ENCODE data around the gene TES. TPM values are rescaled to one million over a fixed set of nuclear protein-coding genes. Genes with fewer than 3 reads are reported as not detected.
A peak's percentile ranks its signal among the peaks of the same experiment; 100 is the strongest.

TES gene, protein sequence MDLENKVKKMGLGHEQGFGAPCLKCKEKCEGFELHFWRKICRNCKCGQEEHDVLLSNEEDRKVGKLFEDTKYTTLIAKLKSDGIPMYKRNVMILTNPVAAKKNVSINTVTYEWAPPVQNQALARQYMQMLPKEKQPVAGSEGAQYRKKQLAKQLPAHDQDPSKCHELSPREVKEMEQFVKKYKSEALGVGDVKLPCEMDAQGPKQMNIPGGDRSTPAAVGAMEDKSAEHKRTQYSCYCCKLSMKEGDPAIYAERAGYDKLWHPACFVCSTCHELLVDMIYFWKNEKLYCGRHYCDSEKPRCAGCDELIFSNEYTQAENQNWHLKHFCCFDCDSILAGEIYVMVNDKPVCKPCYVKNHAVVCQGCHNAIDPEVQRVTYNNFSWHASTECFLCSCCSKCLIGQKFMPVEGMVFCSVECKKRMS
- total RNA-seq = 10 to 100 TPM; 74.0 to 76.4 TPM

DNA sequence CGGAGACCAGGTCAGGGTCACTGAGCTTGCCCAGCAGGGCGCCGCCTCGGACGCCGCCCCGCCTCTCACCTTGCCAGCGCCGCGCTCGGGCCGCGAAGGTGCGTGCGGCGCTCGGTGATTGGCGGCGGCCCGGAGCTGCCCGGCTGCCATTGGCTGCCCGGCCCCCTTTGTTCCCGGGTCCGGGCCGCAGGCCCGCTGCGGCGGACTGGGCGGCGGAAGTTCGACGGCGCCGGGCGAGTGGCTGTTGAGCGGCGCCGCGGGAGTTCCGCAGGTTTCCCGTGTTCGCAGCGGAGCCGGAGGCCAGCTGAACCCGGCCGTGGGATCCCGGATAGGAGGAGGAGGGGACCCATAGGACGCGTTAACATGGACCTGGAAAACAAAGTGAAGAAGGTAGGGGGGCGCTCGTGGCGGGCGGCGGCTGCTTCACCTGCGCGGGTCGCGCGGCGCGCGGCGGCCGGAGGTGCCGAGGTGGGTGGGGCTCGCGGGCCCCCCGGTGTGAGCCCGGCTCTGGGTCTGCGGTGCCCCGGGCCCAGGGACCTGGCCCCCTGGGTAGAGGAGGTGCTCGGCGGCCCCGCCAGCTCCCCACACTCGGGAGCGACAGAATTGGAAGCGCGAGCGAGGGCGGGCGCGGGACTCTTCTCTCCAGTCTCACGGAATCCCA lies at the start of gene TES:
TSS of gene TES (plus strand) at position 195 of the 661 bp plus-strand sequence. CDS start at position 364, 169 bp downstream.
- H3K27me3 Mint-ChIP-seq (ENCODE audit: low read depth) = no peaks in the 10 kb centered on the region
- H3K27ac Mint-ChIP-seq = peak within 1 kb of the TSS; percentile 97
- peaks cover 2% of the 10 kb centered on the region for H3K9me3 Mint-ChIP-seq
- DNase-seq = peak; percentile 65
- CTCF ChIA-PET = interaction anchor here (0.7 to 2.8 kb wide), 10 partner anchors 9 to 34 kb away, joined by 3 to 27 read pairs (median 6); no protein-coding TSS in a partner anchor
- peaks cover 1% of the 10 kb centered on the region for H3K36me3 Mint-ChIP-seq (ENCODE audit: low read depth)
- intact Hi-C loops (cut with micrococcal nuclease) = loop anchor here (1.0 to 10.0 kb wide), 10 partner anchors 14 to 1974 kb away; partner anchors contain the start of genes CAPZA2, LSM8, MDFIC and ST7
- H3K4me1 Mint-ChIP-seq (ENCODE audit: low read depth) = peaks cover 36% of the 10 kb centered on the region
- peak within 1 kb of the TSS; percentile 87 for H3K4me3 Mint-ChIP-seq

DNA sequence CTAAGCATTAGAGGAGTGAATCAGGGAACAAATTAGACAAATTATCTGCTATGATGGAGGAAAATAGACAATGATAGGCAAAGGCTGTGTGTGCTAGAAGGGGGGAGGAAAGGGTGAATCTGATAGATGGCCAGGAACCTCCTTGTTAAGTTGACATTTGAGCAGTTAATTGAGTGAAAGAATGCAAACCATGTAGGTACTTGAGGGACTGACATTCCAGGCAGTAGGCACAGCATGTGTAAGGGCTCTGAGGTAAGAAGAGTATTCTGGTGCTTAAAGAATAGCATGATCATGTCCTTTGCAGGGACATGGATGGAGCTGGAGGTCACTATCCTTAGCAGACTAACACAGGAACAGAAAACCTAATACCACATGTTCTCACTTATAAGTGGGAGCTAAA lies 48.6 kb upstream of the TES start:
- H3K9me3 Mint-ChIP-seq = no peaks in the 10 kb centered on the region
- H3K4me1 Mint-ChIP-seq (ENCODE audit: low read depth) = peaks cover 1% of the 10 kb centered on the region
- CTCF ChIA-PET = no interaction called here
- H3K4me3 Mint-ChIP-seq = no peak overlapping the region
- intact Hi-C loops (cut with micrococcal nuclease) = no loop called here
- H3K27ac Mint-ChIP-seq = no peak overlapping the region
- H3K27me3 Mint-ChIP-seq (ENCODE audit: low read depth) = peaks cover 16% of the 10 kb centered on the region
- H3K36me3 Mint-ChIP-seq (ENCODE audit: low read depth) = no peaks in the 10 kb centered on the region
- DNase-seq = no peak

DNA sequence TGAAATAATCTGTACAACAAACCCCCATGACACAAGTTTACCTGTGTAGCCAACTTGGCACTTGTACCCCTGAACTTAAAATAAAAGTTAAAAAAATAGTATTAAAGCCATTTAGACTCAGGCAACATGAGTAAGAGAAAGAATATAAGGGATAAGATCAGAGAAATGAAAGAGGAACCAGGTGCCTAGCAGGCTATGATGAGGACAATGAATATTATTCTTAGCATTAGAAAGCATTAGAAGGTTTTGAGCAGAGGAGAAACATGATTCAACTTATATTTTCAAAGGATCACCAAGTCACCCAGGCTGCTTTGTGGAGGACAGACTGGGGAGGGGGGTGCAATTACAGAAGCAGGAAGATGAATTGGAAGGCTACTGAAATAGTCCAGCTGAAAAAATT lies 48.1 kb upstream of the TES start:
- peaks cover 16% of the 10 kb centered on the region for H3K27me3 Mint-ChIP-seq (ENCODE audit: low read depth)
- intact Hi-C loops (cut with micrococcal nuclease) = no loop called here
- H3K27ac Mint-ChIP-seq = no peak overlapping the region
- H3K9me3 Mint-ChIP-seq = no peaks in the 10 kb centered on the region
- no peaks in the 10 kb centered on the region for H3K36me3 Mint-ChIP-seq (ENCODE audit: low read depth)
- H3K4me3 Mint-ChIP-seq = no peak overlapping the region
- peaks cover 4% of the 10 kb centered on the region for H3K4me1 Mint-ChIP-seq (ENCODE audit: low read depth)
- CTCF ChIA-PET = interaction anchor here (0.6 to 1.4 kb wide), 3 partner anchors 73 to 430 kb away, joined by 3 to 4 read pairs (median 3); no protein-coding TSS in a partner anchor
- no peak for DNase-seq

DNA sequence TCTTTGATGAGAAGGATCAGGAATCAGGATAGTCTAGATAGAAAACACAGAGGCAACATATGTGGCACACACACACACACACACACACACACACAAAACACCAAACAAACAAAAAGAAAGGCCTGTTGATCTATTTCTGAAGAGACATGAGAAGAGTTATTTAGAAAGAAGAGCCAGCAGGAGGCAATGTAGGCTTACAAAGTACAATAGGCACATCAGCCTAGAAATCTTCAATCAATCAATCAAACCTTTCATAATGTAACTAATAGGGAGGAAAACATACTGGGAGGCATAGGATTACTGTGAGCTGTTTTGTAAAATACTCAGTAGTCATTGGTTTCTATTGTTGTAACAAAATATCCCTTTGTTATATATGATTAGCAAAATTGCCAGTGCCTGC lies 47.3 kb upstream of the TES start:
- H3K4me3 Mint-ChIP-seq = no peak overlapping the region
- CTCF ChIA-PET = interaction anchor here (0.6 to 1.8 kb wide), 7 partner anchors 10 to 429 kb away, joined by 3 to 9 read pairs (median 6); no protein-coding TSS in a partner anchor
- no peaks in the 10 kb centered on the region for H3K36me3 Mint-ChIP-seq (ENCODE audit: low read depth)
- H3K27me3 Mint-ChIP-seq (ENCODE audit: low read depth) = peaks cover 14% of the 10 kb centered on the region
- DNase-seq = no peak
- no peaks in the 10 kb centered on the region for H3K9me3 Mint-ChIP-seq
- intact Hi-C loops (cut with micrococcal nuclease) = no loop called here
- no peak overlapping the region for H3K27ac Mint-ChIP-seq
- peaks cover 5% of the 10 kb centered on the region for H3K4me1 Mint-ChIP-seq (ENCODE audit: low read depth)

DNA sequence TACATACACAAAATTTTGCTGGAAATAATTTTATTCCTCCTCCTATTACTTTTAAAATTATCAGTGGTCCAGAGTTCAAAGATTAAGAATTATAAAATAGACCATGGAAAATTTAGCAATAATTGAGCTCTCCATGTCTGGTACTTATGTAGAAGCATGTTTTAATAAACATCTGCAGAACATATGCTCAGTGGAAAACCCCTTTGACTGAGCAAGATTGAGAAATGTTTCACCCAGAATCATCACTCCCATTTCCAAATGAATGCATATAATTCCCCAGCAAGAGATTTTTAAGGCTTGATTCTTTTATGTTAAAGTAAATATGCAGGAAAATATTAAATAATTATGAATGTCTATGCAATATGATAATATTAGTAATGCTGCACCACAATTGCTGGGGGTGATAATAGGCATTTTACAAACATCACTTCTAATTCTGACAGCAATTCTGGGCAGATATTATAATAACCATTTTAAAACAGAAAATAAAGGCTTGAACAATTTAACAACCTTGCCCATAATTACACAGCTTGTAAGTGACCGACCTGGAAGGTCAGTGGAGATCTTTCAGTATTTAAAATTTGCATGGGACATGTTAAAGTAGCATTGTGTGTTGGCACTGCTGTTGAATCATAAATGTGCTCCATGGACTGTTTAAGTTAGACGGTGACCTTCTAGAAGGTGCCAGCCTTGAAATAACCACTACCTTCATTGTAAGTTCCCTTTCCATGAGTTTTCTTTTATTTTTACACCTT lies 45.6 kb upstream of the TES start:
- intact Hi-C loops (cut with micrococcal nuclease) = no loop called here
- H3K9me3 Mint-ChIP-seq = no peaks in the 10 kb centered on the region
- no peak overlapping the region for H3K4me3 Mint-ChIP-seq
- peaks cover 5% of the 10 kb centered on the region for H3K4me1 Mint-ChIP-seq (ENCODE audit: low read depth)
- CTCF ChIA-PET = interaction anchor here (1.6 to 1.8 kb wide), 3 partner anchors 16 to 71 kb away, joined by 8 to 9 read pairs (median 8); no protein-coding TSS in a partner anchor
- no peaks in the 10 kb centered on the region for H3K36me3 Mint-ChIP-seq (ENCODE audit: low read depth)
- H3K27ac Mint-ChIP-seq = no peak overlapping the region
- H3K27me3 Mint-ChIP-seq (ENCODE audit: low read depth) = peaks cover 15% of the 10 kb centered on the region
- DNase-seq = no peak

DNA sequence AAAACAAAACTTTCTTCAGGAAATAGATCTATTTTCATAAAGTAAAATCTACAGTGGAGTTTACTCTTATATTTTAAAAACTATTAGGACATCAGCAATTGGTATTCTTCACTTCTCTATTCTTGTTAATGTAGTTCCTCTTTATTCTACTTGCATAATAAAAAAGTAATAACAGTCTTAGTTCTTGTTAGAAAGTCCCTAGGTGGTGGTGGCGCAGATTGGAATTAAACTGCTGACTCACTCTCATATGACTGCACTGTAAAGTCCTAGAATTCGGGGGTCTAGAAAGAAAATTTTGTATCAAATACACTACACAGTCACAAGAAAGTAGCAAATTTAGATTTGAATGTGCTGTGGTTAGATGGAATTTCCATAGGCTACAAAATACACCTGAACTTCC lies 44.6 kb upstream of the TES start:
- Mint-ChIP-seq H3K27me3 (ENCODE audit: low read depth) (peaks cover 11% of the 10 kb centered on the region), H3K27ac (no peak overlapping the region), H3K4me1 (ENCODE audit: low read depth) (peaks cover 5% of the 10 kb centered on the region), H3K9me3 (no peaks in the 10 kb centered on the region), H3K4me3 (no peak overlapping the region), H3K36me3 (ENCODE audit: low read depth) (no peaks in the 10 kb centered on the region)
- intact Hi-C loops (cut with micrococcal nuclease) = no loop called here
- CTCF ChIA-PET = interaction anchor here (1.1 to 3.4 kb wide), 2 partner anchors 70 to 106 kb away, joined by 3 to 19 read pairs; no protein-coding TSS in a partner anchor
- no peak for DNase-seq

DNA sequence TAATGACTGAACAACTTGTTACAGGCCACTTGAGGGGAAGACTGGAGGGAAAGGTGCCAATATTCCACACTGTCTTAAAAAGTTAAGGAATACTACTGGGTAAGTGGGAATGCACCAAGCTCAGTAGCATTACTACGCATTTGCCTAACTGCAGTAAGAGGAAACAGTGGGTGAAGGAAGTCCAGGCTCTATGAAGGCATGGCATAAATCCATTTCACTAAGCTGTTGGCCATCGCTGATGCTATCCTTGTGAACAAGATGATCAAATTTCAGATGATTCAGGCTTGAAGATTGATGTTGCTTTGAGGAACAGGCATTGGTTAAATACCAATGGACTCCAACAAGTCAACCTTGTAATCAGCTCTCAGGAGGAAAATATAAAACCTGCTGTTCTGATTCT lies 44.2 kb upstream of the TES start:
- no peak for DNase-seq
- peaks cover 14% of the 10 kb centered on the region for H3K27me3 Mint-ChIP-seq (ENCODE audit: low read depth)
- no peaks in the 10 kb centered on the region for H3K9me3 Mint-ChIP-seq
- CTCF ChIA-PET = interaction anchor here (1.0 to 3.4 kb wide), 9 partner anchors 14 to 425 kb away, joined by 3 to 19 read pairs (median 6); no protein-coding TSS in a partner anchor
- intact Hi-C loops (cut with micrococcal nuclease) = no loop called here
- H3K4me3 Mint-ChIP-seq = no peak overlapping the region
- no peak overlapping the region for H3K27ac Mint-ChIP-seq
- H3K36me3 Mint-ChIP-seq (ENCODE audit: low read depth) = no peaks in the 10 kb centered on the region
- H3K4me1 Mint-ChIP-seq (ENCODE audit: low read depth) = peaks cover 5% of the 10 kb centered on the region

DNA sequence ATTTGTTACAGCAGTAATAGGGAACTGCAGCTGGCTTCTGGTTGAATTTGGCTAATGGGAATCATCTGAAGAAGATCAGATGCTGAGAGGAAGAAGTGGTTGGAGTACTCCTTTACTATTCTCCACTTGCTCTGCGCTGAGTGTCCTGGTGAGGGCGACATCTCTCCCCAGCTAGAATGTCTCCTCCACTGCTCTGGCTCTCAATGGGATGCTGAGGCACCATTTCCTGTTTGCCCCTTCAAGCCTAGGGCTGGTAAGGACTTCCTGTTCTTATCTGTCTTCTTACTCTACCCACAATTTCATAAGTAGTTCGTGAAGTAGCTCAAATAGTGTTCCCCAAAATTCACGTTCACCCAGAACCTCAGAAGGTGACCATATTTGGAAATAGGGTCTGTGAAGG lies 43.2 kb upstream of the TES start:
- peaks cover 14% of the 10 kb centered on the region for H3K27me3 Mint-ChIP-seq (ENCODE audit: low read depth)
- peaks cover 5% of the 10 kb centered on the region for H3K4me1 Mint-ChIP-seq (ENCODE audit: low read depth)
- CTCF ChIA-PET = interaction anchor here (0.5 to 3.4 kb wide), 13 partner anchors 13 to 525 kb away, joined by 3 to 19 read pairs (median 4); no protein-coding TSS in a partner anchor
- H3K4me3 Mint-ChIP-seq = no peak overlapping the region
- intact Hi-C loops (cut with micrococcal nuclease) = loop anchor here (1.0 kb wide), 1 partner anchor 29 kb away; no protein-coding TSS in a partner anchor
- DNase-seq = peak; percentile 50
- H3K9me3 Mint-ChIP-seq = no peaks in the 10 kb centered on the region
- no peaks in the 10 kb centered on the region for H3K36me3 Mint-ChIP-seq (ENCODE audit: low read depth)
- no peak overlapping the region for H3K27ac Mint-ChIP-seq

DNA sequence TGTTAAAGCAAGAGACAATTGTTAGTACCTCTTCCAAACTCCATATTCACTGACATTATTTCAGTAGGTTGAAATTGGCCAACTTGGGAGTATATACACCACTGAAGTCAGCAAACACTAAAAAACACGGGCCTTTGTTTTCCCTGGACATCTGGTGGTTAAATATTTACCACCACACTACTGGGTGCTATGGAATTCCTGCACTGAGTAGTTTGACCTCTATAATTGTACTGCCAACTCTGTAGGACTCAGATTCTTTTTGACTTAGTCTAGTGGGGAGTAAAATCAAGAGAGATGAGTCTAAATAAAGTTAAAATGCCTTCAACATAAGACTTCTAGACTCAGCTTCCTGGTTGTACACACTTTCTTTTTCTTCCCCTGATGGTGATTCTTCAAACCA lies 41.3 kb upstream of the TES start:
- Mint-ChIP-seq H3K36me3 (ENCODE audit: low read depth) (no peaks in the 10 kb centered on the region), H3K4me3 (no peak overlapping the region), H3K9me3 (no peaks in the 10 kb centered on the region), H3K27me3 (ENCODE audit: low read depth) (peaks cover 11% of the 10 kb centered on the region), H3K4me1 (ENCODE audit: low read depth) (peaks cover 5% of the 10 kb centered on the region), H3K27ac (no peak overlapping the region)
- intact Hi-C loops (cut with micrococcal nuclease) = no loop called here
- CTCF ChIA-PET = interaction anchor here (0.8 to 3.4 kb wide), 4 partner anchors 11 to 422 kb away, joined by 3 to 19 read pairs (median 4); no protein-coding TSS in a partner anchor
- DNase-seq = no peak

DNA sequence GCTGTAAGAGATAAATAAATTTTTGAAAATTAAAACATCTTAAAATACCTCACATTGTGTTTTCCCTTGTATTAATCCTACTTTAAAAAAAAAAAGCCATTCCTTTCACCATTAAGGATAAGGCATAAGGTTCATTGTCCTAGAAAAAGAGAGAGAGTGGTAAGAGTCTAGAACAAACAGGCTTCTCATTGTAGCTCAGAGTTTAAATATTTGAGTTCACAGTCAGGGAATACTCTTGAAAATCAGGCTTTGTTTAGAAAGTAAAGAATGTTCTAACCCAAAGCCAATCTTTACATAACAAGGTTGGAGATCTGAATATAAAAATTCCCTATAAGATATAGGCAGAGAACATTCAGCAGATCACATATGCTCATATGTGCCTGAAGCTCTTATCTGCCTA lies 40.2 kb upstream of the TES start:
- peaks cover 5% of the 10 kb centered on the region for H3K4me1 Mint-ChIP-seq (ENCODE audit: low read depth)
- no peak for DNase-seq
- CTCF ChIA-PET = interaction anchor here (0.8 to 5.7 kb wide), 2 partner anchors 67 to 421 kb away, joined by 3 to 36 read pairs; no protein-coding TSS in a partner anchor
- no peak overlapping the region for H3K4me3 Mint-ChIP-seq
- peaks cover 10% of the 10 kb centered on the region for H3K27me3 Mint-ChIP-seq (ENCODE audit: low read depth)
- intact Hi-C loops (cut with micrococcal nuclease) = loop anchor here (10.0 kb wide), 1 partner anchor 505 kb away; the partner anchor contains the start of gene MET
- H3K27ac Mint-ChIP-seq = no peak overlapping the region
- H3K9me3 Mint-ChIP-seq = peaks cover 3% of the 10 kb centered on the region
- H3K36me3 Mint-ChIP-seq (ENCODE audit: low read depth) = peaks cover 4% of the 10 kb centered on the region

DNA sequence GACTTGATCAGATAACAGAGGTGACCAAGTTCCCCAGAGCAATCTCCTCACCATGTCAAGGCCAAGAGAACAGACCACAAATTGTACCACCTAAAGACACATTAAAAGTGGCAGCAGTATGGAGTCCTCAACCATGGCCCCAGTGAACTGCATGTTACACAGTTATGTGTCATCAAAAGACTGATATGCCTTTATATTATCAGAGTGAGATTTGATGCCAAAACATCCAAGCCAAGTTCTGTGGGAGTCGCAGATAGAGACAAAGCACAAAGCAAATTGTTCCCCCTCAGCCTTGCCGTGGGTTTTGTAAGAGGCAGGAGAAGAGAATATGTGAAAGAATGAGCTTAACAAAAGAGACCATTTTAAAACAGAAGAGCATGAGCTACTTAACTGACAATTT lies 39.2 kb upstream of the TES start:
- Mint-ChIP-seq H3K27ac (no peak overlapping the region), H3K9me3 (peaks cover 5% of the 10 kb centered on the region), H3K27me3 (ENCODE audit: low read depth) (peaks cover 10% of the 10 kb centered on the region), H3K4me3 (no peak overlapping the region), H3K4me1 (ENCODE audit: low read depth) (peaks cover 5% of the 10 kb centered on the region), H3K36me3 (ENCODE audit: low read depth) (peaks cover 4% of the 10 kb centered on the region)
- intact Hi-C loops (cut with micrococcal nuclease) = loop anchor here (10.0 kb wide), 1 partner anchor 504 kb away; the partner anchor contains the start of gene MET
- CTCF ChIA-PET = interaction anchor here (1.0 to 5.7 kb wide), 3 partner anchors 66 to 420 kb away, joined by 3 to 36 read pairs (median 34); no protein-coding TSS in a partner anchor
- no peak for DNase-seq

All from activated naive CD4-positive, alpha-beta T cell treated with anti-CD3 and anti-CD28 coated beads for 36 hours (primary cell).